GM23248 (cell line): ENCODE measurements around the gene CUL9. TPM values are rescaled to one million over a fixed set of nuclear protein-coding genes. Genes with fewer than 3 reads are reported as not detected.

Source experiments
- DNase-seq: peaks from one replicate; pipeline ENCODE4 v3.0.0-alpha.2; 2015
- H2AFZ ChIP-seq: fragments of 200-600 bp; sonication (generic); 2 replicates; pipeline ENCODE4 v1.6.1; 2016; ENCODE audit warnings: antibody characterized with exemption
- H3F3A ChIP-seq: fragments of 200-600 bp; sonication (generic); 2 replicates; pipeline ENCODE4 v1.6.1; 2016; ENCODE audit warnings: mild to moderate bottlenecking, antibody characterized with exemption, mixed run types; ENCODE audit not compliant: insufficient read depth
- H3K27ac ChIP-seq: fragments of 200-600 bp; sonication (generic); 2 replicates; pipeline ENCODE4 v1.5.1; 2016; ENCODE audit warnings: mild to moderate bottlenecking
- H3K27me3 ChIP-seq: fragments of 200-600 bp; sonication (generic); replicated peaks from 2 replicates; pipeline ENCODE4 v1.6.1; 2016; ENCODE audit warnings: mild to moderate bottlenecking; ENCODE audit not compliant: insufficient read depth
- H3K36me3 ChIP-seq: fragments of 200-600 bp; sonication (generic); 2 replicates; pipeline ENCODE4 v1.6.1; 2016; ENCODE audit warnings: low read depth, mild to moderate bottlenecking
- H3K4me1 ChIP-seq: fragments of 200-600 bp; sonication (generic); 2 replicates; pipeline ENCODE4 v1.6.1; 2016; ENCODE audit warnings: mild to moderate bottlenecking; ENCODE audit not compliant: insufficient read depth
- H3K4me2 ChIP-seq: fragments of 200-600 bp; sonication (generic); one replicate; pipeline ENCODE4 v1.6.1; 2016; ENCODE audit warnings: mild to moderate bottlenecking; ENCODE audit not compliant: unreplicated experiment
- H3K4me3 ChIP-seq: fragments of 200-600 bp; sonication (generic); 2 replicates; pipeline ENCODE4 v1.5.1; 2016; ENCODE audit warnings: mild to moderate bottlenecking
- H3K79me2 ChIP-seq: fragments of 200-600 bp; sonication (generic); 2 replicates; pipeline ENCODE4 v1.6.1; 2016; ENCODE audit warnings: mild to moderate bottlenecking; ENCODE audit not compliant: insufficient read depth
- H3K9ac ChIP-seq: fragments of 200-600 bp; sonication (generic); 2 replicates; pipeline ENCODE4 v1.6.1; 2016; ENCODE audit warnings: mild to moderate bottlenecking
- H3K9me2 ChIP-seq: fragments of 200-600 bp; sonication (generic); 2 replicates; pipeline ENCODE4 v1.6.1; 2016; ENCODE audit warnings: mixed run types, mild to moderate bottlenecking, moderate library complexity; ENCODE audit not compliant: insufficient read depth
- H3K9me3 ChIP-seq: fragments of 200-600 bp; sonication (generic); one replicate; pipeline ENCODE4 v1.6.1; 2017; ENCODE audit warnings: low read depth
- H4K20me1 ChIP-seq: fragments of 200-600 bp; sonication (generic); 2 replicates; pipeline ENCODE4 v1.6.0; 2016; ENCODE audit not compliant: insufficient read depth
- EZH2 ChIP-seq: fragments of 200-600 bp; sonication (generic); IDR thresholded peaks from 2 replicates; pipeline ENCODE4 v1.6.1; 2018; ENCODE audit warnings: antibody characterized with exemption, mild to moderate bottlenecking; ENCODE audit not compliant: insufficient read depth, poor library complexity, severe bottlenecking
- EZH2phosphoT487 ChIP-seq: fragments of 200-600 bp; sonication (generic); IDR thresholded peaks from 2 replicates; pipeline ENCODE4 v1.6.1; 2018; ENCODE audit warnings: antibody characterized with exemption, moderate library complexity, mild to moderate bottlenecking, low read depth; ENCODE audit not compliant: insufficient read depth
- WGBS, 2 experiments: methylation state at CpG; one replicate each; pipeline ENCODE4 v1.1.6; 2015 to 2017; ENCODE audit warnings: low lambda C conversion rate in 2 of 2, low coverage in 1 of 2; ENCODE audit errors: missing lambda C conversion rate in 2 of 2; 5-methylcytosine and 5-hydroxymethylcytosine counted together
- in situ Hi-C: fragments of 300-500 bp; cut with MboI; formaldehyde crosslinking; loops from 2 replicates; pipeline ENCODE4 v1.15.0; 2020
- polyA plus RNA-seq: library from polyadenylated mRNA; unstranded; fragments of >200 nt; fragmentation: Nextera tagmentation; extraction: Ambion mirVana; gene quantifications from 2 replicates; pipeline ENCODE4 v1.2.1, GENCODE V29; 2016
- total RNA-seq: library from RNA; depleted of rRNA; stranded (reverse); fragments of >200 nt; shearing (Covaris generic); gene quantifications from 2 replicates; pipeline ENCODE4 v1.2.3, GENCODE V29; 2014

The CUL9 gene
- total and polyA plus RNA-seq, 2 experiments from 2014 or later: 8.5 to 15.0 TPM

GRCh38 chr6:43231735-43232450 is 49.9 kb downstream of the CUL9 start:
- Histone ChIP-seq H3K79me2 (peaks cover 6% of the 10 kb centered on the region; the same call in 1 of the 2 replicates), H3K27ac (no peak overlapping the region), H3K36me3 (no peaks in the 10 kb centered on the region), H3K9ac (no peak overlapping the region), H3K4me1 (peaks cover 4% of the 10 kb centered on the region; the same call in 1 of the 2 replicates), H3F3A (no peaks in the 10 kb centered on the region), H3K27me3 (peaks cover 21% of the 10 kb centered on the region), H3K4me3 (no peak overlapping the region), H4K20me1 (no peaks in the 10 kb centered on the region), H3K9me3 (no peaks in the 10 kb centered on the region), H3K9me2 (no peaks in the 10 kb centered on the region), H3K4me2 (no peak overlapping the region), H2AFZ (no peak overlapping the region)
- no peak for DNase-seq
- 48 to 65% methylated on average over 3 of the region's 3 CpGs for WGBS, 2 experiments
- no peak for TF ChIP-seq EZH2phosphoT487
- TF ChIP-seq EZH2: no peak
- in situ Hi-C loops: no loop called here

GRCh38 chr6:43235841-43236240 is 53.8 kb downstream of the CUL9 start:
- peaks cover 36% of the 10 kb centered on the region for H3K27me3 ChIP-seq
- H2AFZ ChIP-seq: no peak overlapping the region
- H3K9me3 ChIP-seq: no peaks in the 10 kb centered on the region
- 46 to 47% methylated on average over 2 of the region's 2 CpGs for WGBS, 2 experiments
- no peak overlapping the region for H3K27ac ChIP-seq
- in situ Hi-C loops: no loop called here
- H3K36me3 ChIP-seq: no peaks in the 10 kb centered on the region
- no peak for TF ChIP-seq EZH2phosphoT487
- TF ChIP-seq EZH2: no peak
- H3K4me2 ChIP-seq: no peak overlapping the region
- H3K79me2 ChIP-seq: no peaks in the 10 kb centered on the region
- no peak for DNase-seq
- H3K9me2 ChIP-seq: no peaks in the 10 kb centered on the region
- H3F3A ChIP-seq: no peaks in the 10 kb centered on the region
- no peaks in the 10 kb centered on the region for H3K4me1 ChIP-seq
- no peak overlapping the region for H3K4me3 ChIP-seq
- H3K9ac ChIP-seq: no peak overlapping the region
- H4K20me1 ChIP-seq: no peaks in the 10 kb centered on the region

- Histone ChIP-seq H3K4me2 (no peak overlapping the region), H2AFZ (no peak overlapping the region), H4K20me1 (no peaks in the 10 kb centered on the region), H3K9ac (no peak overlapping the region), H3K9me3 (no peaks in the 10 kb centered on the region), H3K27me3 (peaks cover 55% of the 10 kb centered on the region), H3K9me2 (no peaks in the 10 kb centered on the region), H3K4me1 (no peaks in the 10 kb centered on the region), H3K27ac (no peak overlapping the region), H3K4me3 (no peak overlapping the region), H3F3A (no peaks in the 10 kb centered on the region), H3K36me3 (no peaks in the 10 kb centered on the region), H3K79me2 (no peaks in the 10 kb centered on the region)
- no peak for TF ChIP-seq EZH2phosphoT487
- TF ChIP-seq EZH2: no peak
- 2 to 8% methylated on average over 2 of the region's 2 CpGs for WGBS, 2 experiments
- in situ Hi-C loops: no loop called here
- DNase-seq: no peak
These were observed 57.1 kb downstream of the CUL9 start for GRCh38 chr6:43239054-43239453.

GRCh38 chr6:43240950-43241349 is 59.0 kb downstream of the CUL9 start:
- in situ Hi-C loops: no loop called here
- Histone ChIP-seq H3K9me2 (no peaks in the 10 kb centered on the region), H3K4me1 (no peaks in the 10 kb centered on the region), H2AFZ (no peak overlapping the region), H3F3A (no peaks in the 10 kb centered on the region), H3K27me3 (peaks cover 61% of the 10 kb centered on the region), H3K4me3 (no peak overlapping the region), H3K79me2 (no peaks in the 10 kb centered on the region), H3K27ac (no peak overlapping the region), H3K9me3 (no peaks in the 10 kb centered on the region), H3K9ac (no peak overlapping the region), H4K20me1 (no peaks in the 10 kb centered on the region), H3K36me3 (no peaks in the 10 kb centered on the region), H3K4me2 (no peak overlapping the region)
- no peak for DNase-seq
- TF ChIP-seq EZH2: no peak
- no peak for TF ChIP-seq EZH2phosphoT487
- 94 to 95% methylated on average over 1 of the region's 1 CpG for WGBS, 2 experiments
